Frontal cortex (tissue), 4 donors: Measurements from ENCODE around the gene CTSC. TPM values are rescaled to one million over a fixed set of nuclear protein-coding genes. Genes with fewer than 3 reads are reported as not detected.

Source experiments
- DNase-seq, 2 donors: peaks; one replicate each; pipeline ENCODE4 v3.0.0; 2012; ENCODE audit warnings: low spot score in 2 of 2
- FAIRE-seq: peaks from 2 replicates; lab custom pipeline; 2012; peaks lifted over from hg19 to GRCh38; lab: Jason Lieb, UNC
- total RNA-seq: library from RNA; depleted of rRNA; stranded (reverse); fragments of >200 nt; gene quantifications from one replicate; pipeline ENCODE4 v1.2.3, GENCODE V29; 2014
- donor health status: control.
- donor health status: control.
- donor health status: control.

Gene CTSC
- total RNA-seq, 1 donor from 2014 or later: 11.0 TPM

DNA sequence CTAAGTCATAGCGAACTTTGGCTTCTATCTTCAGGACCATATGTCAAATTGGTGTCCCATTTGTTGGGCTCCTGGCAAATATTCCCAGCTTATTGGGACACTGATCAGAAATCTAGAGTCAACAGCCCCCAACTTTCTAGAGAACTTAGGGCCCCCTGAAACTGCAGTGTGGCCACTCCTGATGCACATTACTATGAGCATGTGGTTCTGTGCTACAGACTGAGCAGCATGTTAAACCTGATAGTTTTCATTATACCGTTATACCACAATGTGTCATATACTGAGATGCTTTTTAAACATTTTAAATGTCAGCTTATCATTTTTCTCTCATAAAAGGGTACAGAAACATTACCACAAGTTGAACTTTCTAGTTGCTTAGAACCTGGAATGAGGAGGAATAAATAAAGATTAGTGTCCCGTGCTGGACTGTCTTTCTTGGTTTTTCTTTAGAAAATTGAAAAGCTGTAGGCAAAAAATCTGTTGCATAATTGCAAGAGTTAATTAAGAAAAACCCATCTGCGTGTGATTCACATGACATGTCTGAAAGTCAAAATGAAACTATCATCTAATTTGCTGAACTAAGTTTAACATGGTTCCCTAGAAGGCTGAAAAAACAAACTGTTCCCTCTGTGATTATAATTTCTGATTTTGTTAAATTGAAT lies 16.4 kb upstream of the CTSC start:
- no peak for DNase-seq
- no peak for FAIRE-seq

GRCh38 chr11:88353386-88353785 lies 15.8 kb upstream of the CTSC start:
- DNase-seq (no peak), FAIRE-seq (no peak)

DNA sequence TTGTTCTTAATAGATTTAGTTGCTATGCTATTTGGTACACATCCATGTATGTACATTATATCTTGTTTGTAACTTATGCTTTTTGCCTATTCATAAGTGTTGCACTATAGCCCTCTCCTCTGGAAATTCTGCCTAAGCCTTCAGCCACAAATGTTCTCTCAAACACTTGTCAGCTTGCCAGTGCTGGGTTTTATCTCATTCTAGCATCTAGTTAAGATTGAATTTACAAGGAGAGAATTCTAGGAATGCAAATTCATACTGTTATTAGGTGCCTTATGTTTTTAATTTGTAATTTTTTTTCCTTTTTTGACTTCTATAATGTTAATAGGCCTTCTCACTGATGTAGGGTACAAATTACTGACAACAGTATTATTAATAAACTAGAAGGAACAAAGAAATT lies 14.6 kb upstream of the CTSC start:
- DNase-seq (no peak), FAIRE-seq (no peak)

GRCh38 chr11:88348870-88349269 lies 11.3 kb upstream of the CTSC start:
- no peak for FAIRE-seq
- no peak for DNase-seq

- no peak for FAIRE-seq
- DNase-seq: no peak
Measured at GRCh38 chr11:88345949-88346348, 8.4 kb upstream of the CTSC start.

DNA sequence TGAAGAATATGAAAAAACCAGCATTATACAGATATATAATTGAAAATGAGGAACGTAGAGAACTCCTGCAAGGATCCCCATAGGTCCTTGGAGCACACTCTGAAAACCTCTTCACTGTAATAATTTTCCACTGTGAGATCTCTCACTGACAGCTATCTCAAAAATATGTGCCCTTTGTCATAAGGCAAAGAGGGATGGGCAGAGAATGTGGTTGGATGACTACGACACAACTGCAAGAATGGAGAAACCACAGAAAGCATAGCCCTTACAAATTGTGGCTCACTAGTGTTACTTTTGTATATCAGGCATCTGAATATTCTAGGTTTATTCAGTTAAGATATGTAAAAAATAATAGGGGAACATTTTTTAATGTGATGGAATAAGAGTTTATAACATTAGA lies 7.9 kb upstream of the CTSC start:
- FAIRE-seq: no peak
- DNase-seq: no peak

DNA sequence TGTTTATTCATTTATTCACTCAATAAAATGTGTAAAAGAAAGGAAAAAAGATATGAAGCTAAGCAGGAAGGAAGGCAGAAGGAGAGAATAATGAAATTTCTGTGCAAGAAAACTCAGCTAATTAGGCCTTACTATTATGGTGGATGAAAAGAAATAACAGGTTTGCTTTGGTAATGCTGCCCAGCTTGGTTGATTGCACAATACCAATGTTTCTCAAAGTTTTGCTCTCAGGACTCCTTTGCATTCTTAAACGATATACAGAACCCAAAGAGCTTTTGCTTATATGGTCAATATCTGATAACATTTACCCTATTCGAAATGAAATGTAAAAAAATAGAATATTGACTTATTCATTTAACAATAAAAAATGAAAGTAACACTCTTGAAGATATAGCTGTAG lies 7.3 kb upstream of the CTSC start:
- FAIRE-seq (no peak), DNase-seq (no peak)

- DNase-seq (no peak), FAIRE-seq (no peak)
Measured at GRCh38 chr11:88341522-88342251, 4.2 kb upstream of the CTSC start.

- FAIRE-seq (no peak), DNase-seq (no peak)
Measured at GRCh38 chr11:88340366-88340935, 2.9 kb upstream of the CTSC start.

DNA sequence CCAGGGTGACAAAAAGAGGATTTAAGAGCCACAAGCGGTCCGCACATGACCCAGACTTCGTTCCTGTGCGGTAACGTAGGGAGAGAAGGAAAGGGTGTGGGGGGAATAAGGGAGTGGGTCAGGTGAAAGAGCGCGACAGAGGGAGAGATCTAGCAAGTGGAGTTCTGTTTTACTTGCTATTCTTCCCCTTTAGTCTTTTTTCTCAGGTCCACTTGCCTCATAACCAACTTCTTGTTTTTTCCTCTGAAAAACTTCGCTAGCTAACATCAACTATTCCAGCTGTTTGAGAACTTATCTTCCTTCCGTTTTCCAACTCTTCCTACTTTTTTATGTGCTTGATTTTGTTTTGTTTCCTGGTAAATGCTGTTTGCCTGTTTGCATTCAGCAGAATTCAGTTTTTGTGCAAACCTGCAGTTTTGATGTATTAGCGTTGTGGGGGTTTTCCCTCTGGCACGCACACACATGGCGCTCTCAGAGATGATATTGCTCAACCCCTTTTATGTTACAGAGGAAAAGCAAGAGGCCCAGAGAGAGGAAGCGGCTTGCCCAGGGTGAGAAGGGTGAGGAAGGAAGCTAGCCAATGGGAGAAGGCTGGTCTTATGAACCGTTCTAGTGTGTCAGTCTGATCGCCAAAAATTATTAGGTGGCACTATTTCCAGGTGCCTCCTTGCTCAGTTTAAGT lies 592 bp upstream of the CTSC start:
- FAIRE-seq (no peak), DNase-seq (no peak)

DNA sequence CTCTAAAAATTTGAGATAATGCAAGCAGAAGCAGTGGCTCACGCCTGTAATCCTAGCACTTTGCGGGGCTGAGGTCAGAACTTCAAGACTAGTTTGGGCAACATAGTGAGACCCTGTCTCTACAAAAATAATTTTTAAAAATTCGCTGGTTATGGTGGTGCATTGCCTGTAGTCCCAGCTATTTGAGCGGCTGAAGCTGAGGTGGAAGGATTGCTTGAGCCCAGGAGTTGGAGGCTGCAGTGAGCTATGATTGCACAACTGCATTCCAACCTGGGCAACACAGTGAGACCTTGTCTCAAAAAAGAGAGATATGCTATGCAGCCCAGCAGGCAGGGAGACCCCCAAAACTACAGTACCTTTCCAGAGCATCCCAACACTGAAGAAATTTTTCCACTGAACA lies 2.3 kb downstream of the CTSC start:
- FAIRE-seq (no peak), DNase-seq (no peak)

DNA sequence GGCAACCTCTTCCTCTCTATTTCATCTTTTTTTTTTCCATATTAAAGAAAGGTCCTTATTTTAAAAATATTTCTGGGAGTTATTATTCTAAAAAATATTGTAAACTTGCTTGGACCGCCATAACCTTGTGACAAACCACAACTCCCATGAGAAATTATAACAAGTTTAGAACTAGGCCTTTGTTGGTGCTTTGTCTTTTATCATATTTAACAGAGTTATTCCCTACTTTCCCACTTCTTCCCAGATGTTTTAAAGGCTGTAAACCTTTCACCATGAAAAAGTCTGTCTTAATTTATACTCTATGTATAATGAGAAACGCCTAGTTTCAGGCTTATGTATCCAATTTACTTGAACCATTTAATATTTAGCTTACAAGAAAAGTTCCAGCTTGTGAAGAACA lies 3.7 kb downstream of the CTSC start:
- DNase-seq: no peak
- FAIRE-seq: no peak

DNA sequence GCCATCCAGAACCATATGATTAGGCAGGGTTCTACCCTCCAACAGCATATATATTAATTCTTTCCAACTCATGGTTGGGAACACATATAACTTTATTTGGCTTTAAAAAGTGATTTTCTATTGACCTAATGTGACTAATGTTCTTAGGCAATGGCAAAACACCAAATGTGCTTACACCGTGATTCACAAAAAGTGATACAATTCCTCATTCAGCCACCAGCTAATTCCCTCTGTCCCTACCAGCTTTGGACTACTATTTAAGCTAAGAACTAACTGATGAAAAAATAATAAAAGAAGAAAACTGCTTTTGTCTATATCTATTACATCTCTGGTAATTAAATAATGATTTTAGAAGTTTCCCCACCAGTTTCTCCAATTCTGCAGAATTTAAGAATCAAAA lies 4.7 kb downstream of the CTSC start:
- no peak for DNase-seq
- FAIRE-seq: no peak

GRCh38 chr11:88330826-88331428 lies 6.6 kb downstream of the CTSC start:
- DNase-seq (no peak), FAIRE-seq (no peak)

- DNase-seq (no peak), FAIRE-seq (no peak)
Measured at GRCh38 chr11:88329563-88330250, 7.8 kb downstream of the CTSC start.

- FAIRE-seq (no peak), DNase-seq (no peak)
Measured at GRCh38 chr11:88327462-88328143, 9.9 kb downstream of the CTSC start.

GRCh38 chr11:88327061-88327460 lies 10.5 kb downstream of the CTSC start:
- FAIRE-seq: no peak
- no peak for DNase-seq

- DNase-seq: no peak
- FAIRE-seq: no peak
Measured at GRCh38 chr11:88326099-88326498, 11.4 kb downstream of the CTSC start.

DNA sequence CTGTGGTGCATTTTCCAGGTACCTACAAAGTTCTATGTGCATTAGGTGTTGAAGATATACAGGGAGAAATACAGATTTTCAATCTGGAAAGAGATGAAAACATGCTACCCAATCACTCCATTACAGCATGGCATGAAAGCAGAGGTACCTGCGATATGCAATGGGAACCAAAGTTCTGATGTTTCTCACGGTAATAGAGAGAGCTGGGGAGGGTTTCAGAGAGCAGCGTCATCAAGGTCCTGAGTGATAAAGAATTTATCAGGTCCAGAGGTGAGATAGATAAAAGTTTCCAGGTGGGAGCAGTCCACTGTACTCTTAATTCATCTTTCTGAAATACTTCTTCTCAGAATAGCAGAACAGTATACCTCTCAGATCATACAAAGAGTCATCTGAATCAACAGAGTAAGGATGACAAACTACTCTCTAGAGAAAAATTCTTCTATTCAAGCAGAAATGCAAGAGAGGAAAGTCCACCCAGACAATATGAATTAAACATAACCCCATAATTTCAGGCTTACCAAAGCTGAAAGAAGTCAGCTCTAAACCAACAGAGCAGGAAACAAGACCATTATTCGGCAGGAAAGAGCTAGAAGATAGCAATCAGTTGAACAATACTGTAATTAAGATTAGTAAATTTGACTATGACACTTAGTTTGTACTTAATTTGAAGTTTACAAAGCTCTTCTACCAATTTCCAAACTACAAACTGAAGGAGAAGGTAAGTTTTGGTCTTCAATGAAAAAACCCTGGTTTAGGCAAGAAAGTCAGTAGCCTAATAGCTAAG lies 12.8 kb downstream of the CTSC start:
- no peak for FAIRE-seq

More for the DNA sequence above, 12.8 kb downstream of the CTSC start:
- no peak for DNase-seq
